PC-9 (cell line): Measurements from ENCODE around the gene MTA3.

Source experiments
- EZH2 ChIP-seq: fragments of 200-600 bp; sonication (generic); IDR thresholded peaks from 2 replicates; pipeline ENCODE4 v1.8.0; 2017; ENCODE audit warnings: antibody characterized with exemption, low read depth
- TF ChIP-seq, protein P1 (sequence below): fragments of 200-600 bp; sonication (generic); conservative IDR thresholded peaks from 2 replicates; pipeline ENCODE4 v1.6.1; 2017; ENCODE audit warnings: mixed run types, antibody characterized with exemption, mild to moderate bottlenecking, moderate library complexity

DNA sequence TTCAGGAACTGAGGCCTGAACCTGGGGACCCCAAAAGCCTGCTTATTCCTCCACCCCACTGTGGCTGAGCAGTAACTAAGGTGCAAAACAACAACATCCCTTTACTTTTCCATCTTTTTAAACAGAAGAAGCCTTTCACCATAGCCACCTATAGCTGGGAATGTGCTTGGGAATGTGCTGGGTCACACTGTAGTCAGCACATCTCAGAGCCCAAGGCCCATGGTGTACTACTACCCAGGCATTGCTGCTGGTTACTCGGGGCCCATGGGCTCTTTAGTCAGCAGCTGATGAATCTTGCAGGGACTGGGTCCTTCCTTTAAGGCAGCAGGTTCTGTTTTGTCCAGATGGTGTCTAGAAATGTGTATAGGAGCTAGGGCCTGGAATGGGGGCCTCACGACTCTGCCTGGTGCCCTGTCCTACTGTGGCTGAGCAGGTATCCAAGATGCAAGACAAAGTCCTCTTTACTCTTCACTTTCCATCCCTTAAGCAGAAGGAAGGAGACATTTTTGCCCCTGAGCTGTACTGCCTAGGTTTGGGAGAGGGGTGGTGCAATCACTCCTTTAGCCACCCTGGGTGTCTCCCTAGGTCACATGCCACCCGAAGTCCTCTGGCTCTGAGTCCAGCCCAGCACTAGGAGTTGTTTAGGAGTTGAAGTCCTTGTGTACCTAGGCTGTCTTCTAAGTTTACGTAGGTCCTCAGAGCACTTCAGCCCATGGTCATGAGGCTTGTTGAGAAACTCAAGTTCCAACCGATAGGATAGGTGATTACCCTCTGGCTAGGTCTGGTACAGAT, 125.5 kb downstream of the MTA3 start:
- TF ChIP-seq, protein P1, sequence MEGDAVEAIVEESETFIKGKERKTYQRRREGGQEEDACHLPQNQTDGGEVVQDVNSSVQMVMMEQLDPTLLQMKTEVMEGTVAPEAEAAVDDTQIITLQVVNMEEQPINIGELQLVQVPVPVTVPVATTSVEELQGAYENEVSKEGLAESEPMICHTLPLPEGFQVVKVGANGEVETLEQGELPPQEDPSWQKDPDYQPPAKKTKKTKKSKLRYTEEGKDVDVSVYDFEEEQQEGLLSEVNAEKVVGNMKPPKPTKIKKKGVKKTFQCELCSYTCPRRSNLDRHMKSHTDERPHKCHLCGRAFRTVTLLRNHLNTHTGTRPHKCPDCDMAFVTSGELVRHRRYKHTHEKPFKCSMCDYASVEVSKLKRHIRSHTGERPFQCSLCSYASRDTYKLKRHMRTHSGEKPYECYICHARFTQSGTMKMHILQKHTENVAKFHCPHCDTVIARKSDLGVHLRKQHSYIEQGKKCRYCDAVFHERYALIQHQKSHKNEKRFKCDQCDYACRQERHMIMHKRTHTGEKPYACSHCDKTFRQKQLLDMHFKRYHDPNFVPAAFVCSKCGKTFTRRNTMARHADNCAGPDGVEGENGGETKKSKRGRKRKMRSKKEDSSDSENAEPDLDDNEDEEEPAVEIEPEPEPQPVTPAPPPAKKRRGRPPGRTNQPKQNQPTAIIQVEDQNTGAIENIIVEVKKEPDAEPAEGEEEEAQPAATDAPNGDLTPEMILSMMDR, result no peak
- no peak for TF ChIP-seq EZH2
